GM18867 (cell line): Measurements from ENCODE around the gene NABP1.

ENCODE experiments used
- ATAC-seq: cut with Tn5 transposase; IDR thresholded peaks from one replicate; pipeline ENCODE4 v1.9.1; 2021; ENCODE audit warnings: mild to moderate bottlenecking, moderate library complexity; ENCODE audit not compliant: unreplicated experiment

Gene NABP1

GRCh38 chr2:191678437-191679100, 633 bp downstream of the NABP1 start:
- ATAC-seq: peak; percentile 3

DNA sequence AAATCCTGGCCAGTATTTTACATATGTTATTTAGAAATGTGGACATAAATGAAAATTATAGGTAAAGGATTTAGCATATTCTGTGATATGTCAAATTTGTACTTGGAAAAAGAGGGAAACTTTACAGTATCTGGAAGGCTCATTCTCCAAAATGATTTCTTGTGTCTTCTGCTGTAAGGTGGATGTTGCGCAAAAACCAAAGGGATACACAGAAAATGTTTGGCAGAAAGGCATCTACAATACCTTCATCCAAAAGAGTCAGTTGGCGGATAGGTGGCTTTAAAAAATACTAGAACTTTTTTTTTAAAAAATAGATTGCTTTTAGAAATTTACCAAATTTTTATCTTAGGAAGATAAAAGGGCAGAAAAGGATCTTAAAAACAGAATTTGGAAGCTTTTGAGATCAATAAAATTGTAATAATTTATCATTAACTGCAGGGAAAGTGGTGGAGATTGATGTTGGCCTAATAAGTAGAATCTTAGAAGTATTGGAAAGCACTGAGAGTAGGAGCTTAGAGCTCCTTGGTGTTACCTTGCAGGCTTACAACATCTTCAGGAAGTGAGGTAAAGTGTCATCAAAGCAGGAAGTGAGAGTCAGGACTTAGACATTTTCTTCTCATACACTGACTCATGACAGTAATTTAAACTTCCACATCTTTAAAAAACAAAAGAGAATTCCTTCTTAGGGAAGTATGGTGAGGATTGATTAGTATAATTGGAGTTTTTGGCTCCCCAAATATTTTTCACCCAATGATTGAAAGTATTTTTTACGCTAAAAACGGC, 2.1 kb downstream of the NABP1 start:
- peak; percentile 38 for ATAC-seq

GRCh38 chr2:191680639-191681038, 2.7 kb downstream of the NABP1 start:
- no peak for ATAC-seq

- no peak for ATAC-seq
Measured at GRCh38 chr2:191682126-191682525, 4.2 kb downstream of the NABP1 start.

GRCh38 chr2:191686066-191686465, 8.1 kb downstream of the NABP1 start:
- ATAC-seq: no peak

DNA sequence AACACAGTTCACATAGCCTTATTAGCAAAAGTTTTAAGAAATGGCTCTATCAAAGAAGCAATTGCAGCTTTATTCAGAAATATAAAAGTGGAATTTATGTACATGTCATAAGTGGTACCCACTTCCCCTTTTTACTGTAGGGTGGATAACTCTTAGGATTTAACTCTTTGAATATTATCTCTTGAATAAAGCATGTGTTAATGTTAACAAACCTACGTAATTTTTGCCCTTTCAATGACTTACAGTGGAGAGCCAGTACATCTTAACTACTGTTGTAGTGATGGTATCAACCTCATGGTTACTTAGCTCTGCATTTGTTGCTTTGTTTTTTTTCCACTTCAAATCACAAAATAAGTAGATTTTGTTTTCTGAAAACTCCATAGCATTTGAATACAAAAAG, 8.8 kb downstream of the NABP1 start:
- ATAC-seq: no peak

GRCh38 chr2:191687867-191688266, 9.9 kb downstream of the NABP1 start:
- ATAC-seq: no peak

DNA sequence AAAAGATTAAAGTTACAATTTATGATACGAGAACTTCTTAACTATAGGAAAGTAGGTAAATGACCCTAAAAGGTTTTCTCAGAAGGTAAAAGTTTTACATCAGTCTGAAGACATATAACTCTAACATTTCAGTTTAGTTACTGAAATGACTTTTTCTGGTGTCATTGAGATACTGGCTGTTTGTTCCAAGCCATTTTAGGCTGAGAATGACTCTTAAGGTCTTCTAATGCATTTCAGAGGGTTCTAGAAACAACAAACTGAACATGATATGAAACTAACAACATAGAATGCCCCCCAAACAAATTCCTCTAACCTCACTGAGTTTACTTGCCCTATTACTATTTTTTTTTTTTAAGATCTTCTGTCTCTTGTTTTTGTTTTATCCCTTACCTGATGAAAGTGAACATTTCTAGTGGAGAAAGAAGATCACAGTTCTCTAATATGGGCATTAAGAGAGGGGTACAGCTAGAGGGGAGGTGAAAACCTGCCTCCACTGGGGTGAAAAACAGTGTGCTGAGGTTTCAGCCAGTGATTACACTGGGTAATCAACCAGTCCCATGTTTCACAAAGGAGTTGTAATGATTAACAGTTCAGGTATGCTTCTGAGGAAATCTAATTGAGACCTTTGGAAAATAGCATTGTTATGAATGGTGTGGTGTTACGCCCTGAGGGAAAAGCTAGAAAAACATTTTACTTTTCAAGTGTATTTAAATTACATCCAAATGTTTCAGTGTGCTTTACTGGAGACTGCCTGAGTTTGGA, 11.2 kb downstream of the NABP1 start:
- no peak for ATAC-seq

DNA sequence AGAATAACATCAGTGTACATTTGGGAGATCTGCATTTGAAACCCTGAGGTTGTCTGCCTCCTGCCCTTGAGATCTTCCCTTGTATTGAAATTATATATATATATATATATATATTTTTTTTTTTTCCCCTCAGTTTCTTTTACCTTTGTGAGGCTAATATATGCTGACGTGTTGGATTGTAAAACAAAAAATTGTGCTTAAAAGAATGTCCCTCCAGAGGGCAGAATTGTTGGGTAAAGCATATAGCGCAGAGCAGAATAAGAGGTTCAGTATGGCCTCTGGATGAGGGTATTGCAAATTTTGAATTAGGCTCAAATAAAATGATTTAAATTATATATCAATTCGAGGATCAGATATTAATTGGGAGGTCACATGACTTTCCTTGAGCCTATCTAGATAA, 12.4 kb downstream of the NABP1 start:
- no peak for ATAC-seq

GRCh38 chr2:191691016-191691735, 13.2 kb downstream of the NABP1 start:
- peak; percentile 71 for ATAC-seq

- ATAC-seq: no peak
Measured at GRCh38 chr2:191691898-191692297, 14.0 kb downstream of the NABP1 start.

DNA sequence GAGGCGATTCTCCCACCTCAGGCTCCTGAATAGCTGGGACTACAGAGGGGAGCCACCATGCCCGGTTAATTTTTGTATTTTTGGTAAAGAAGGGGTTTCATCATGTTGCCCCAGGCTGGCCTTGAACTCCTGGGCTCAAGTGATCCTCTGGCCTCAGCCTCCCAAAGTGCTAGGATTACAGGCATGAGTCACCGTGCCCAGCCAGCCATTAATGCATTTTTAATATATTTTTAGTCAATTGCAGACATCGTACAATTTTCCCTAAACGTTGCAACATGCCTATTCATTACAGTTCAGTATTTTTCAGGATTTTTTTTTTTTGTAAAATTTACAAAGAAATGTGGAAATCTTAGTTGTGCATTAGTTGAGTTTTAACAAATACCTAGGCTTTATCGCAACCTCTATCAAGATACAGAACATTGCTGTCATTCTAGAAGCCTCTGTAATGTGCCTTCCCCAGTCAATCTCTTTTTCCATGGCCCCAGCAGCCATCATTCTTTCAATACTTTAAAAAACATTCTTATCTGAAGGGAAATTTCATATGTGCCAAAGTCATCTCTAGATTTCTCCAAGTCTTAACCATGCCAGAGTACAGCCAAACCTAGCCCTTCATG, 14.7 kb downstream of the NABP1 start:
- ATAC-seq: no peak

GRCh38 chr2:191693166-191693565, 15.2 kb downstream of the NABP1 start:
- ATAC-seq: no peak

DNA sequence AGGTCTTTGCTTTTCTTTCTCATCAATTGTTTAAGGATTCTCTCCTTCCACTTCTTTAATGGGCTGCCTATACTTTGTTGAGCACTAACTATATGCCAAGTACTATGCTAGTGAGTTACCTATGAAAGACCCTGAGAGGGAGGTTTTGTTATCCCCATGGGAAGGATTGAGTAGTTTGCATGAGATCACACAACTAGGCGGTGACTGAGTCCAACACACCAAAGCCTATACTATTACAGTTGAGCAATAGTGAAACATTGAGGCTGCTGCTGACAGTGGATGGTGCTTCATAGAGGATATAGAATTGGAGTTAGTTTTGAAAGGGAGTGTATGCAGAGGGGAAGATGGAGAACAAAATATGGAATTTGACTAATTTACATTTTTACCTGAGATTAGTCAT, 15.8 kb downstream of the NABP1 start:
- no peak for ATAC-seq

DNA sequence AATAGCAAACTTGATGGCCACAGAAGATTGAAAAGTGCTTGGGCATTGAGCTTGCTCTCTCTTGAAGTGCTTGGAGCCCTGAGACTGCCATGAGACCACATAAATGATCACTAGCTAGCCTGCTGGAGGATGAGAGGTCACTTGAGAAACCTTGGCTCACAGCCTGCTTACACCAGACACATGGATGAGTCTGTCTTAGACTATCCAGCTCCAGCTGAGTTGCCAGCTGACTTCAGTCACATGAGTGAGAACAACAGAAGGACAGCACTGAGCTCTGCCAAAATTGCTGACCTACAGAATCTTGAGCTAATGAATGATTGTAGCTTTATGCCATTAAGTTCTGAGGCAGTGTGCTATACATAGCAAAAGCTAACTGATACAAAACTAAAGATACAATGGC, 18.1 kb downstream of the NABP1 start:
- no peak for ATAC-seq

DNA sequence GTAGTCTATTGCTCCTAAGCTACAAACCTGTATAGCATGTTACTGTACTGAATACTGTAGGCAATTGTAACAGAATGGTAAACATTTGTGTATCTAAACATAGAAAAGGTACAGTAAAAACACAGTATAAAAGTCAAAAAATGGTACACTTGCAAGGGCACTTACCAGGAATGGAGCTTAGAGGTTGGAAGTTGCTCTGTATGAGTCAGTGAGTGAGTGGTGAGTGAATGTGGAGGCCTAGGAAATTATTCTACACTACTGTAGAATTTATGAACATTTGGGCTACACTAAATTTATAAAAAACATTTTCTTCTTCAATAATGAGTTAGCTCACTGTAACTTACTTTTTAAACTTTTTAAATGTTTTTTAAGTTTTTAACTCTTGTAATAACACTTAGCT, 19.0 kb downstream of the NABP1 start:
- no peak for ATAC-seq

GRCh38 chr2:191697870-191698269, 19.9 kb downstream of the NABP1 start:
- ATAC-seq: no peak

DNA sequence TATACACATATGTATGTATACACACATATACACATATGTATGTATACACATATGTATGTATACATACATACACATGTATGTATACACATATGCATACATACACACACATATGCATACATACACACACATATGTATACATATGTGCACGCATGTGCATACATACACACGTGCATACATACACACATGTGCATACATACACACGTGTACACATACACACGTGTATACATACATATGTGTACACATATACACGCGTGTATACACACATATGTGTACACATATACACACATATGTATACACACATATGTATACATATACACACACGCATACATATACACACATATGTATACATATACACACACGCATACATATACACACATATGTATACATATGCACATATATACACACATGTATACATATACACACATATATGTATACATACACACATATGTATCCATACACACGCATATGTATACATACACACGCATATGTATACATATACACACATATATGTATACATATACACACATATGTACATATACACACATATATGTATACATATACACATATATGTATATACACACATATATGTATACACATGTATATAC, 21.5 kb downstream of the NABP1 start:
- no peak for ATAC-seq

DNA sequence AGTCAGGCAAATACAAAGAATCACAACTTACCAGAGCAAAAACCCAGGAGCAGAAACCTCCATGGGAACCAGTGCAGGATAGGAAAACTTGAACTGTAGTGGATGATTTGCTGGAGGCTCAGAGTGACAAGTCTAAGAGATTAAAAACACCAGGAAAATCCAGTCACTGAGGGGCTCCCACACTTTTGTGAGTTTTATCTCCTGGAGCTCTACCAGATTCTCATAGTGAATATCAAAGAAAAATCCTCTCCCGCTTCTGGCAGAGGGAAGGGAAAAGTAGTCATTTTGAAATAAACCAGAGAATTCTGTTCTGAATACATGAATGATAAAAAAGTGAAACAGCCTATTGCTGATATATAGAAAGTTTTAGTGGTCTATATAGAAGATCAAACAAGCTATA, 23.1 kb downstream of the NABP1 start:
- no peak for ATAC-seq

DNA sequence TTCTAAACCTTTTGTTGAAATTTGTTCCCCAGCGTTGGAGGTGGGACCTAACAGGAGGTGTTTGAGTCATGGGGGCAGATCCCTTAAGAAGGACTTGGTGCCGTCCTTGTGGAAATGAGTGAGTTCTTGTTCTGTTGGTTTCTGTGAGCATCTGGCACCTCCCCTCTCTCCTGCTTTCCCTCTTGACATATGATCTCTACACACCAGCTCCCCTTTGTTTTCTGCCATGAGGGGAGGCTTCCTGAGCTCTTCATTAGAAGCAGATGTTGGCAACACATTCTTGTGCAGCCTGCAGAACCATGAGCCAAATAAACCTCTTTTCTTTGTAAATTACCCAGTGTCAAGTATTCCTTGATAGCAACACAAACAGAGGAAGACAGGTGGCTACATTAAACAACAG, 23.8 kb downstream of the NABP1 start:
- ATAC-seq: no peak
